HG03045 (cell line): ENCODE measurements around the gene GALNT16.
A peak's percentile ranks its signal among the peaks of the same experiment; 100 is the strongest.

ENCODE experiments used
- ATAC-seq: cut with Tn5 transposase; IDR thresholded peaks from one replicate; pipeline ENCODE4 v1.9.1; 2021; ENCODE audit warnings: mild to moderate bottlenecking, moderate library complexity; ENCODE audit not compliant: unreplicated experiment

The GALNT16 gene

GRCh38 chr14:69333791-69334337 lies 73.9 kb downstream of the GALNT16 start:
- ATAC-seq, result no peak

- ATAC-seq, result no peak
These were observed 74.6 kb downstream of the GALNT16 start for GRCh38 chr14:69334576-69334975.

- ATAC-seq, result no peak
These were observed 75.4 kb downstream of the GALNT16 start for GRCh38 chr14:69335371-69335771.

GRCh38 chr14:69337984-69338383 lies 78.0 kb downstream of the GALNT16 start:
- ATAC-seq, result no peak

DNA sequence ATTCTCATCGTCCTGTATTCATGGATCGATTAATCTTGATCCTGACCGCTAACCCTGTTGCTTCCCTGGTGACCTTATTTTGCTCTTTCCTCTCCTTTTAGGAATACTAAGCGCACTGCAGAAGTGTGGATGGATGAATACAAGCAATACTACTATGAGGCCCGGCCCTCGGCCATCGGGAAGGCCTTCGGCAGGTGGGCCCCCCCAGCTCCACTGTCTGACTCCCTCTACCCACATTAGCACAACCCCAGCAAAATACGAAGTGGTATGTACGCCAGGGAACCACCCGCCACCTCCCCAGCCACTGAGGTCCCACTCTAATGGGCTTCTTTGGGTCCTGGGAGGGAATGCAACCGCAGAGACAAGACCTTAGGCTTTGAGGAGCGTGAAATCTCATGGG lies 79.5 kb downstream of the GALNT16 start:
- ATAC-seq, result no peak

DNA sequence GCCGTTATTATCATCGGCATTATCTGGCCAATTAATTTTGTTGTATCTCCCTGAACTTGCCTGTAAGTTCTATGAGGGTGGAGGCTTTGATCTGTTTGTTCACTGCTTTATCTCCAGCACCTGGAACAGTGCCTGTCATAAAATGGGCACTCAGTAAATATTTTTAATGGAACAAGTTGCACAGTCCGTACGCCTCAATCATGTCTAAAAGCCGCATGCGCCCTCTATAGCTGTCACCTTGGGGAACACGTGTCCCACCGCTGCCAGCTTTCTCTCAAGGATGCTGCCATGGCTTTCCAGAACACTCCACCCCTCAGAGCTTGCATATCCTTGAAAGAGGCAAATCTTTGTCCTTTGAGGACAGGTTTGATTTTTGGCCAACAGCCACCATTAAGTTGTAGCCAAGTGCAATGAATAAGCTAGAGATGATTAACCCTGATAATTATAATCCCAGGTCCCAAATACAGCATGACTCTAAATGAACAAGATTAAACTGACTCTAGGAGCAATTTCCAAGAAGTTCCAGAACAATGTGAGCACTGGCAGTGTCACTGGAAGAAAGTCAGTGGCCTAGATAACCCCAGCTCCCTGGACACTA lies 83.1 kb downstream of the GALNT16 start:
- ATAC-seq, result no peak

DNA sequence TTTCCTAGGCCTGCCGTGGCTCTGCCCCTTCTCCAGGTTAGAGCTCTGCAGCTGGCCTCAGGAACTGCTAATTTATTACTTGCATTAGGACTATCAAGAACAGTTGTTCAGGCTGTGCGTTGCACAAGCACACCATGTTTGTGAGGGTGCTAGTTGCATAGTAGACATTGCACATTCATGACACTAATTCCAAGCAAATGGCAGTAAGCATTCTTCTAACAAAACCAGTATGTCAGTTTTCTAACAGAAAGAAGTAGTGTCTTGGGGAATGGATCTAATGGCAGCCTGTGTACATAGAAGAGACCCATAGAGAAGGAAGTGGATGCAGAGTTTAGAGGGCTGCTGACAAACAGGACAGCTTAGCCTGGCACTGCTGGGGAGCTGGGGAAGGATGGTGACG lies 84.2 kb downstream of the GALNT16 start:
- no peak for ATAC-seq

DNA sequence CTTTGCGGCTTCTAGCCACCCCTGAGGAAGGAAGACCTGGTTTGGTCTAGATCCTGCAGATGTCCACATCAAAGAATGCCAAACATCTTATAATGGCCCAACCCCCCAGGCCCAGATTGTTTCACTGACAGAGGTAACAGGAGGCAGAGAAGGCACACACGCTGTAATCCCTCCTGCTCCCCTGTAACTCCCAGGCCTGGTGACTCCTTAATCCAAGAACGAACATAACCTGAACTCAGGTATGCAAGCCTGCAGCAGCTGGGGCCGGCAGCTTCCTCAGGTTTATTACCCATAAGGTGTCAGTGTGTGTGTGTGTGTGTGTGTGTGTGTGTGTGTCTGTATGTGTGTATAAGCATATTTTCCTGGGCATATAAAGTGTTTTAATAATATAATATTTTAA lies 85.4 kb downstream of the GALNT16 start:
- no peak for ATAC-seq

GRCh38 chr14:69346710-69347109 lies 86.8 kb downstream of the GALNT16 start:
- ATAC-seq, result no peak

GRCh38 chr14:69349091-69349777 lies 89.3 kb downstream of the GALNT16 start:
- ATAC-seq, result no peak

- ATAC-seq, result no peak
These were observed 90.9 kb downstream of the GALNT16 start for GRCh38 chr14:69350892-69351291.

- ATAC-seq, result no peak
These were observed 91.4 kb downstream of the GALNT16 start for GRCh38 chr14:69351385-69351784.

- ATAC-seq, result no peak
These were observed 92.0 kb downstream of the GALNT16 start for GRCh38 chr14:69351911-69352310.

GRCh38 chr14:69353168-69353567 lies 93.2 kb downstream of the GALNT16 start:
- no peak for ATAC-seq

DNA sequence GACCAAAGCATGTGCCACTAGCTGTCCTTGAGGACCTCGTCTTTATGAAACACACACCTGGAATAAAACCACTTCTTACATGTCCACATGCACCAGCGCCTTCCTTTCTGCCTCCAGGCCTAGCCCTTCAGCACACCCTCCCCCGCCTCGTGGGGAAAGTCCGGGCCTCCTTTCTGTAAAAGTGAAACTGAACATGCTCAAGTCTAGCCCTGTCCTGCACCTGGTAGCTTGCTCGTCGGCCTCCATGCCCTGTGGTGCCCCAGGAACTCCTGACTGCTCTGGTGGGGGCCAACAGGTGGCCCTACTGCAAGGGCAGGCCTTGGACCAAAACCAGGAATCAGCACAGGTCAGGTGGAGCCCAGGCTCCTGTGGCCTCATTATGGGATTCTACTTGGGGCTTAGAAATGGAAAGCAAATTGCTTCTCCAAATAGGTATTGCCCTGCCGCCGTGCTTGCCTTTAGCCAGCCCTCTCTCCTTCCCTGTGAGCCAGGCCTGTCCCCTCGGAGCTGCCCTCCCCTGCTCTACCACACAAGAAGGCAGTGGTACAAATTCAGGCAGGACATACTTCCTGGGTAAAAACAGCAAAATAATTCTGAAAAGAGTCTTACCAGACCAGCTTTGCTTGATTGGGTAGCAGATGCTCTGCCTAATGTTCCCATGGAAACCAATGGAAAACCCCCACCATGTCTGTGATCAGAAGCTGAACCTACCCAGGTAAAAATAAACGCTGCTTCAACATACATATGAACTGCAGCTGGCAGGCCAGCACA lies 94.6 kb downstream of the GALNT16 start:
- peak; percentile 89 for ATAC-seq

GRCh38 chr14:69355154-69355597 lies 95.2 kb downstream of the GALNT16 start:
- no peak for ATAC-seq

DNA sequence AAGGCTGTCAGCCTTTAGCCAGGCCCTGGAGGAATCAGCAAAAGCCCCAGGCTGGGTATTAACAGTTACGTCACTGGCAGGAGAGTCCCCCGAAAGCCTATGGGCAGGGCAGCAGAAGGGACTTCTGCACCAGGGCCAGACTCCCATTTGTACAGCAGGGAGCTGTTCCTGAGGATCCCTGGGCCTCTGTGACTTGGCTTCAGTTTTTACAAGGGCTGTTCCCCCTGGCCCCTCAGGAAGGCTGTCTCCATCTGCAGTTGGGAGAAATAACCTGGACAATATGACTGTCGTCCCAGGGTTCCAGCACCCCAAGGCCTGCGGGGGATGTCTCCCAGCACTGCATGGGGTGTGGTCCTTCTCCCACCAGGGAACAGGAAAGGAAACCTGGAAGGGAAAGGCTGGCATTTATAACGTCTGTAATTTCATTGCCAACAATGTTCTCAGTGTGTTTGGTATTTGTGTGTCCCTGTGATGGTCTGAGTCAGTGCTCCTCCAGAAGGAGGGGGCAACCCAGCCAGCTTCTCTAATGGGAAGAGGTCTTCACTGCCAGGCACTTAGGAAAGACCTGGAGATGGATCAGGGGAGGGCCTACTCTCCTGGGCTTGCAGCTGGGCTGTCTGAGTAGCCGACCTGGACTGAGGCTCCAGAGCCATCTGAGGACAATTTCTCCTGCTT lies 95.8 kb downstream of the GALNT16 start:
- ATAC-seq, result no peak

GRCh38 chr14:69356903-69357543 lies 97.1 kb downstream of the GALNT16 start:
- no peak for ATAC-seq

DNA sequence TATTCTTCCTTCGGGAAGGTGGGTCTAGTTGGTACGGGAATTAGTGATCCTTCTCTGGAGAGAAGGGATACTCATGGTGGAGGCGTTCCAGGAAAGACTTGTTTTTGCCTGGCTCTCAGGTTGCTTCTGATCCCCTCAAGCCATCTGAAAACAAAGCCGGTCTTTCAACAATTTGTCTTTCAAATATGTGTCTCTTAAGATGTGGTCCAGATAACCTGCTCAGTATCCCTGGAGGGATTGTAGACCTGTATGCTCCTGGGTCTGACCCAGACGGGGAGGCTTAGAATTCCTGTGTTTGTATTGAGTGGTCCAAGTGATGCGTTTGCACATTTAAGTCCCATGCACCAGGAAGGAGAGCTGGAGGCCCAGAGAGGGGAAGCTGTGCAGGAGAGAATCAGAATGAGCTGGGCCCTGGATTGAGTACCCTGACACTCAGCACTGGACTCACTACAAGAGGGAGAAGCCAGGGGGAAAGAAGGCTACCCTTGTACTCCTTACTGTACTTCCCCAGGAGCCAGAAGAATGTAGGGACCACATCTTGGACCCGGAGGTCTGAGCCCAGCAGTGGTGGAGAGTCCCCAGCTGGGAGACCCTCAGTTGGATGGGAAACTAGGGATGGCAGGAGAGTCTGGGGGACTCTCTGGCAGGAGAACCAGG lies 97.7 kb downstream of the GALNT16 start:
- ATAC-seq, result no peak
